ENCODE results near the gene TPGS1. TPM values are rescaled to one million over a fixed set of nuclear protein-coding genes. Genes with fewer than 3 reads are reported as not detected.

The TPGS1 gene
- total RNA-seq, 4 donors from 2014 or later = 12.6 to 37.5 (median 29.9) TPM

DNA sequence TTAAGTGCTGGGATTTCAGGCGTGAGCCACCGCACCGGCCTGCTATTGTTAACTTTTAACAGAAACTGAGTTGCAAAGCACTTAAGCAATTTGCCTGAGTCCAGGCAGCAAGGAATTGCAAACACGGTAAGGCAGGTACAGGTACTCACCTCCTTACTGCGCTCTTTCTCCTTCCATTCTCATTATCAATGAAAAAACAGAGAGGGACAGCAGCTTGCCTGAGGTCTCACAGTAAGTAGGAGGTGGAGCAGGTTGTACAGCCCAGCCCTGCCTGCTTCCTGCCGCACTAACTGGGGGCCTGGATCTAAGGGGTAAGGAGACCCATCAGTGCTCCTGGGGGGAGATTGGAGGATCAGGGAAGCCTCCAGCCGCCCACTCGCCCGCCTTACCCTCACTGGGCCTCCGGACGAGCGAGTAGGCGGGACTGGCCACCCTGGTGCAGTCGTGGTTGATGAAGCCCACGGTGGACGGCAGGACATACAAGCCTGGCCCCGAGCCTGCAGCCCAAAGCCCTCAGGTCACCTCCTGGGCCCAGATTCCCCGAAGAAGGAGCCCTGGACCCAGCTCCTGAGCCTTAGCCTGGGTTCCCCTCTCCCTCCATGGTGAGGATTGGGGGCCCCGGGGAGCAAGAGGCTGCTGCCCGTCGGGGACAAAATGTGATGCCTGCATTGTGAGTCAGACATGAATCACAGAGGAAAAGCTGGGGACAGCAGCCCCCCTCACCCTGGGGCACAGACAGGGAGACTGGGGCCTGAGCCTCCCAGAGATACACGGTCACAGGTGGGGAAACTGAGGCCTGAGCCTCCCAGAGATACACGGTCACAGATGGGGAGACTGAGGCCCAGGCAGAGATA is 35.1 kb upstream of the TPGS1 start:
- Histone ChIP-seq H3K4me3 (no peak overlapping the region), H3K36me3 (no peaks in the 10 kb centered on the region), H3K9me3 (no peaks in the 10 kb centered on the region), H3K4me1 (no peaks in the 10 kb centered on the region), H3K27me3 (no peaks in the 10 kb centered on the region), H3K27ac (no peak overlapping the region)
- TF ChIP-seq POLR2A (IDR thresholded peaks at IDR 0.05) = no peak
- TF ChIP-seq, protein P1, sequence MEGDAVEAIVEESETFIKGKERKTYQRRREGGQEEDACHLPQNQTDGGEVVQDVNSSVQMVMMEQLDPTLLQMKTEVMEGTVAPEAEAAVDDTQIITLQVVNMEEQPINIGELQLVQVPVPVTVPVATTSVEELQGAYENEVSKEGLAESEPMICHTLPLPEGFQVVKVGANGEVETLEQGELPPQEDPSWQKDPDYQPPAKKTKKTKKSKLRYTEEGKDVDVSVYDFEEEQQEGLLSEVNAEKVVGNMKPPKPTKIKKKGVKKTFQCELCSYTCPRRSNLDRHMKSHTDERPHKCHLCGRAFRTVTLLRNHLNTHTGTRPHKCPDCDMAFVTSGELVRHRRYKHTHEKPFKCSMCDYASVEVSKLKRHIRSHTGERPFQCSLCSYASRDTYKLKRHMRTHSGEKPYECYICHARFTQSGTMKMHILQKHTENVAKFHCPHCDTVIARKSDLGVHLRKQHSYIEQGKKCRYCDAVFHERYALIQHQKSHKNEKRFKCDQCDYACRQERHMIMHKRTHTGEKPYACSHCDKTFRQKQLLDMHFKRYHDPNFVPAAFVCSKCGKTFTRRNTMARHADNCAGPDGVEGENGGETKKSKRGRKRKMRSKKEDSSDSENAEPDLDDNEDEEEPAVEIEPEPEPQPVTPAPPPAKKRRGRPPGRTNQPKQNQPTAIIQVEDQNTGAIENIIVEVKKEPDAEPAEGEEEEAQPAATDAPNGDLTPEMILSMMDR (IDR thresholded peaks at IDR 0.05) = no peak
- DNase-seq = no peak
- intact Hi-C loops (cut with DNase I; ENCODE audit: low total_unique reads) = no loop called here

DNA sequence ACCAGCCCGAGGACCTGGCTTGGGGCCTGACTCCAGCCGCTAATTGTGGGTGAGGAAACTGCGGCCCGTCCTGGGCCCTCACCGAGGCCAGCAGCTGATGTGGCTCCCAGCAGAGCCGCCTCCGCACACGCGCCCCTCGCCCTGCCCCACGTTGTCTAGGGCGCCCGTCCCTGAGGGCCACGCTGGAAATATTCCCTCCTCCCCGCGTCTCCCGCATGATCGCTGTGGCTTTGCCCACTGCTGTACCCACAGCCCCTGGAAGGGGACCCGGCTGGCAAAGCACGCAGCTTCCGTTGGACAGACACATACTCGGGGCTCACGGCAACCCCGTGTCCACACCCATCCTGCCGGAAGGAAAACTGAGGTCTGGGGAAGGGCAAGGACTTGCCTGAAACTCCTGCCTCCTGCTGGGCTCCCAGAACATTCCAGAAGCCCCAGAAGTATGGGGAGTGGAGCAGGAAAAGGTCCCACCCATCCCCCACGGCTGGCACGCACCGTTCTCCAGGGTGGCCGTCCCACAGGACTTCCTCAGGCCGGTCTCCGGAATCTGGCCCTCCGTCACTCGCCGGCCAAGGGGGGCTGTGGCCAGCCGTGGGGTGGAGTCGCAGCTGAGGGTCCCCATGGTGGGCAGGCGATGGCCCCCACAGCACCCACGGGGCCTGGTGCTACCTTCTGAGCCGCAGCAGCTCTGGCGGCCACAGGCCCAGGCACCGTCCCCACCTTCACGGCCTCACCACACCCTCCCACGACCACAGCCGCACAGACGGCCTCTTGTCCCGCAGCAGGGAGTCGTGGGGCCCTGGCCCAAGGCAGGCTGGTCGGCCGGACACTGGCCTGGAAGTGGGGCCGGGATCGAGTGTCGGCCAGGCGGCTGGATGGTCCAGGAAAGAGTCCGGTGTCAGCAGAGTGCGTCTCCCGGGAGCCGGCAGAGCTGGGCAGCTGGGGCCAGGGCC is 32.9 kb upstream of the TPGS1 start:
- Histone ChIP-seq H3K4me3 (no peak overlapping the region), H3K27ac (no peak overlapping the region), H3K27me3 (no peaks in the 10 kb centered on the region), H3K36me3 (no peaks in the 10 kb centered on the region), H3K4me1 (no peaks in the 10 kb centered on the region), H3K9me3 (no peaks in the 10 kb centered on the region)
- DNase-seq = no peak
- intact Hi-C loops (cut with DNase I; ENCODE audit: low total_unique reads) = no loop called here
- TF ChIP-seq, protein P1 (IDR thresholded peaks at IDR 0.05) = no peak
- TF ChIP-seq POLR2A (IDR thresholded peaks at IDR 0.05) = no peak

DNA sequence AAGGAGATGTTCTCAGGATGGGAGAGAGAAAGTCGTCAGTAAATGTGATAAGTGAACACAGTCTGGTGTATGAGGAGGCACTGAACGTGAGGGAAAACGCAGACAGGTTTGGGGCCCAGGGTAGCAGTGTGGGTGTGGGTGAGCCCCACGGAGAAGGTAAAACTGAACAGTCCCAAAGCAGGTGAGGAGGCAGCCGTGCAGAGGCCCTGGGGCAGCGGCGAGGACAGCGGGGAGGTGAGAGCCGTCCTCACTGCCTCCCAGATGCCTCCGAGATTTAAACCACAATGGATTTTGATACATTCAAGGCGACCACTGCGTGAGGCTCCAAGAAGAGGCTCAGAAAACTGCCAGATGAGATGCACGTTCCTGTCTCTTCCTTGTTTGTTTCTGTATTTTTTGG is 31.9 kb upstream of the TPGS1 start:
- no peak overlapping the region for H3K27ac ChIP-seq
- H3K4me3 ChIP-seq = no peak overlapping the region

DNA sequence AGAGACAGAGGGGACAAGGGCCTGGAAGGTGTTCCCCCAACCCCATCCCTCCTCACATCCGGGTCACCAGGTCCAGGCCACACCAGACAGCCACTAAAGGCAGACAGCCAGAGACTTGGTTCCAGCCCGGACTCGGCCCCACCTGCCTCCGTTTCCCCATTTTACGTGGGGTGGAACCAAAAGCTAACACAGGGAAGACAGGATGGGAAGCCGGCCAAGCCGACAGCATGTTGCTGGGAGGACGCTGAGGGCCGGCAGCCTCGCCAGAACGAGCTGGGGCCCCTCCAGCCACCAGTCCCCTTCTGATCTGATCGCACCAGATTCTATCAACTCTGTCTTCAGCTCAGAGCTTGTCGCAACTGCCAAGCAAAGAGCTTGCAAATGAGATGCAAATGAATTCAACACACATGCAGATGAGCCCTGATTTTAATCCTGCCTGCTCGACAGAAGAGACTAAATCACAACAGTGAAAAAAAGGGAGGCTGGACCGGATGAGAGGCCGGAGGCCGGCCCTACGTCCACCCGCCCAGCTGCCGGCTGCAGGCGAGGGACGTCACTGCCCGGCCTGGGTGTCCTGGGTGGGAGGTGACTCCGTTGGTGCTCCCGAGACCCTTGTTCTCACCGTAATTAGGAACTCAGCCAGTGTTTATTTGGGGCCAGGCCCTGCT is 28.9 kb upstream of the TPGS1 start:
- TF ChIP-seq POLR2A (IDR thresholded peaks at IDR 0.05) = no peak
- TF ChIP-seq, protein P1 (IDR thresholded peaks at IDR 0.05) = no peak
- intact Hi-C loops (cut with DNase I; ENCODE audit: low total_unique reads) = no loop called here
- Histone ChIP-seq H3K27me3 (no peaks in the 10 kb centered on the region), H3K4me1 (no peaks in the 10 kb centered on the region), H3K4me3 (no peak overlapping the region), H3K27ac (no peak overlapping the region), H3K9me3 (no peaks in the 10 kb centered on the region), H3K36me3 (no peaks in the 10 kb centered on the region)
- DNase-seq = no peak

More for the DNA sequence above, 31.9 kb upstream of the TPGS1 start:
- TF ChIP-seq, protein P1 (IDR thresholded peaks at IDR 0.05) = no peak
- TF ChIP-seq POLR2A (IDR thresholded peaks at IDR 0.05) = no peak
- Histone ChIP-seq H3K36me3 (no peaks in the 10 kb centered on the region), H3K9me3 (no peaks in the 10 kb centered on the region), H3K27me3 (no peaks in the 10 kb centered on the region), H3K4me1 (no peaks in the 10 kb centered on the region)
- intact Hi-C loops (cut with DNase I; ENCODE audit: low total_unique reads) = no loop called here
- DNase-seq = no peak
